ENCODE results near the gene N4BP2L1.

DNA sequence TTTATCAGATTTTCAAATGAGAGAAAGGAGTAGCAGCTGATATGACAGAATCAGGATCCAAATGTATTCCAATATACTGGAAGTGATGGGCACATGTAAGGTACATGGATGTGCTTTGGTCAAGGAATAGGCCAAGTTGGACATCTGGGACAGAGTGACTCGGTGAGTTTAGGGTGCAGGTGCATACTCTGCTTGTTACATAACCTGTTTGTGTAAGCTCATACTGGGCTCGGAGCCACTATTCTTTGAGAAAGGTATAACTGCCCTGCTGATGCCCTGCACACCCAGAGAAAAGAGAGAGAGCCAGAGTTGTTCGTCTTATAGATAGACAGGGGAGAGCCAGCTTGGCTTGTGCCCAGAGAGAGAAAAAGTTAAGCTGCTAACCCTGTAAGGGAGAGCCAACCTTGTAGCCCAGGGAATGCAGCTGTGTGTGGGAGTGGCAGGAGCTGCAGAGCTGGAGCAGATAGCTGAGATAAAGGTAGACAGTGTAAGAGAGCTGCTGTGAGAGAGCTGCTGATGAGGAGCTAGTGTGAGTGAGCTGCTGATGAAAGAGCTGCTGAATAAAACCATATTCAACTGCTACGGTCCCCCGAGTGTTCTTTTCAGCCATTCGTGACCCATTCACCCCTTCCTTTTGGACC is 40.7 kb upstream of the N4BP2L1 start:
- TF ChIP-seq, protein P1, sequence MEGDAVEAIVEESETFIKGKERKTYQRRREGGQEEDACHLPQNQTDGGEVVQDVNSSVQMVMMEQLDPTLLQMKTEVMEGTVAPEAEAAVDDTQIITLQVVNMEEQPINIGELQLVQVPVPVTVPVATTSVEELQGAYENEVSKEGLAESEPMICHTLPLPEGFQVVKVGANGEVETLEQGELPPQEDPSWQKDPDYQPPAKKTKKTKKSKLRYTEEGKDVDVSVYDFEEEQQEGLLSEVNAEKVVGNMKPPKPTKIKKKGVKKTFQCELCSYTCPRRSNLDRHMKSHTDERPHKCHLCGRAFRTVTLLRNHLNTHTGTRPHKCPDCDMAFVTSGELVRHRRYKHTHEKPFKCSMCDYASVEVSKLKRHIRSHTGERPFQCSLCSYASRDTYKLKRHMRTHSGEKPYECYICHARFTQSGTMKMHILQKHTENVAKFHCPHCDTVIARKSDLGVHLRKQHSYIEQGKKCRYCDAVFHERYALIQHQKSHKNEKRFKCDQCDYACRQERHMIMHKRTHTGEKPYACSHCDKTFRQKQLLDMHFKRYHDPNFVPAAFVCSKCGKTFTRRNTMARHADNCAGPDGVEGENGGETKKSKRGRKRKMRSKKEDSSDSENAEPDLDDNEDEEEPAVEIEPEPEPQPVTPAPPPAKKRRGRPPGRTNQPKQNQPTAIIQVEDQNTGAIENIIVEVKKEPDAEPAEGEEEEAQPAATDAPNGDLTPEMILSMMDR (conservative IDR thresholded peaks at IDR 0.05; ENCODE audit: low read length) = no peak
- no peak for TF ChIP-seq EZH2phosphoT487 (IDR thresholded peaks at IDR 0.05; ENCODE audit: borderline replicate concordance, low read depth, low read length)

All from OCI-LY7 (cell line).